GM08714 (cell line): Measurements from ENCODE around the gene WWP2.
"Not testable (repeated sequence)": the region's sequence is repeated elsewhere in the genome, so short reads cannot be mapped to it uniquely, and the experiment has no call there.

Source experiments
- H3K4me3 ChIP-seq: fragments of 200-500 bp; sonication (Bioruptor generic); 2 replicates; pipeline ENCODE4 v1.5.1; 2014; ENCODE audit warnings: mild to moderate bottlenecking, low read length, inconsistent platforms
- ZNF274 ChIP-seq: IDR thresholded peaks from 2 replicates; pipeline ENCODE4 v1.6.1; 2012; ENCODE audit warnings: mild to moderate bottlenecking, low read depth, low read length

The WWP2 gene

GRCh38 chr16:69732101-69732500, 30.0 kb upstream of the WWP2 start:
- TF ChIP-seq ZNF274 = no peak
- H3K4me3 ChIP-seq = no peak overlapping the region

GRCh38 chr16:69741519-69741918, 20.6 kb upstream of the WWP2 start:
- H3K4me3 ChIP-seq = no peak overlapping the region
- TF ChIP-seq ZNF274 = no peak

- TF ChIP-seq ZNF274 = no peak
- no peak overlapping the region for H3K4me3 ChIP-seq
Measured at GRCh38 chr16:69741951-69742904, 19.9 kb upstream of the WWP2 start.

GRCh38 chr16:69744363-69745231, 17.5 kb upstream of the WWP2 start:
- TF ChIP-seq ZNF274 = no peak
- no peak overlapping the region for H3K4me3 ChIP-seq

GRCh38 chr16:69745232-69745612, 16.9 kb upstream of the WWP2 start:
- no peak for TF ChIP-seq ZNF274
- no peak overlapping the region for H3K4me3 ChIP-seq

GRCh38 chr16:69745959-69746358, 16.2 kb upstream of the WWP2 start:
- TF ChIP-seq ZNF274 = no peak
- no peak overlapping the region for H3K4me3 ChIP-seq

GRCh38 chr16:69747115-69747514, 15.0 kb upstream of the WWP2 start:
- no peak overlapping the region for H3K4me3 ChIP-seq

GRCh38 chr16:69748694-69749345, 13.3 kb upstream of the WWP2 start:
- no peak for TF ChIP-seq ZNF274
- H3K4me3 ChIP-seq = no peak overlapping the region

More at GRCh38 chr16:69747115-69747514, 15.0 kb upstream of the WWP2 start:
- no peak for TF ChIP-seq ZNF274

GRCh38 chr16:69754143-69754468, 8.0 kb upstream of the WWP2 start:
- TF ChIP-seq ZNF274 = no peak
- peak overlapping the region; percentile 70 for H3K4me3 ChIP-seq

- no peak for TF ChIP-seq ZNF274
- H3K4me3 ChIP-seq = peak within 1 kb of the TSS; percentile 70
Measured at GRCh38 chr16:69754469-69755310, 7.4 kb upstream of the WWP2 start, which contains the start of gene NOB1. Gene NOB1, minus strand, starts transcription at chr16:69754926. Its CDS starts 16 bp downstream, at chr16:69754910.

GRCh38 chr16:69756705-69757104, 5.4 kb upstream of the WWP2 start:
- no peak overlapping the region for H3K4me3 ChIP-seq
- no peak for TF ChIP-seq ZNF274

- H3K4me3 ChIP-seq = not testable (repeated sequence)
Measured at GRCh38 chr16:69757375-69757774, 4.8 kb upstream of the WWP2 start.

- no peak for TF ChIP-seq ZNF274
- peak overlapping the region; percentile 96 for H3K4me3 ChIP-seq
Measured at GRCh38 chr16:69762814-69763598, 874 bp downstream of the WWP2 start.
